Measurements from ENCODE around the gene KCNC1.

The KCNC1 gene

DNA sequence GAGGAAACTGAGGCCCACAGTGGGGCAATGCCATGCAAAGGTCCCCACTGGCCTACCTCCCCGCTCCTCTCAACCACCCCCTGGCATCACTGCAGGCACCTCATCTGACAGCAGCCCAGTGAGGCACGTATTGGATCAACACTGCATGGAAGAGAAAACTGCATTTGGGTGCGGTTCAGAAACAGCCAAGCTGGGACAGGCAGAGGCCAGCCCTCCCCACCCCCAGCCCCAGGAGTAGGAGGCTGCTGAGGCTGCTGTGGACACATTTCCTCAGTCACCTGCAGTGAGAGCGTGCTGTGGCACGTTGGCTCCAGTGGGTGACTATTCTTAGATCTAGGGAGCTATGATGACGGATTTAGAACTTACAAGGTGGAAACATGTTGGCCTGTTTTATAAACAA, 63.7 kb downstream of the KCNC1 start:
- no peak for DNase-seq

DNA sequence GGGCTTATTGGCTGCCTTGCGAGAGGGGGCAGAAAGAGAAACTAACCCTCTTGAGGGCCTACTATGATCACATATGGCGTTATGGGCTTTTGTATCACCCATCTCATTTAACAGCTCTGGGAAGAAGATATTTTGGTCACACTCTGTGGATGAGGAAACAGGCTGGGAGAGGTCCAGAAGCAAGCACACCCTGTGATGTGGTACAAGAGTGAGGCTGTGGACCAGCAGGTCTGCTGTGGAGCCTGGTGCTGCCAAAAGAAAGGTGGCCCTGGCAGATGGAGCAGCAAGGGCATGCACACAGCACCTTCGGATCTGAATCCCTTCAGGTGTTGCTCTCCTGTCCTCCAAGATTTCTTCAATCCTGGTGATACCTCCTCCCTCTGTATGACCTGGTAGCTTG, 64.1 kb downstream of the KCNC1 start:
- DNase-seq, result no peak

DNA sequence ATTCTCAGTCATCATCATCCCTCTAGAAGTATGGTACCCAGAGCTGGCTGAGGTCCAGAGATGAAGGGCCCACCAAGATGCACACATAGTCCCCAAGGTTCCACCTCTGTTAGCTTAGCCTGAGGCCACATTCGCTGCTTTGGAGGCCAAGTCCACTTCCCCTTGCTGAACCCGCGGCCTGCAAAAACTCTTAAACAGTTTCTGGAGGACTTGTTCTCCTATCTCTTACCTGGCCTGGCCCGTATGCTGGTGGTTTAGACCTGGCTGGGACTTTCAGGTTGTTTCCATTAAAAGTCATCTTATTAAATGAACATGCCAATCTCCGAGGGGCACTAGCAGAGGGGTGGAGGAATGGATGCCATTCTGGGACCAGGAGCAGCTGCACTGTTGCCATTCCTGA, 64.6 kb downstream of the KCNC1 start:
- no peak for DNase-seq

DNA sequence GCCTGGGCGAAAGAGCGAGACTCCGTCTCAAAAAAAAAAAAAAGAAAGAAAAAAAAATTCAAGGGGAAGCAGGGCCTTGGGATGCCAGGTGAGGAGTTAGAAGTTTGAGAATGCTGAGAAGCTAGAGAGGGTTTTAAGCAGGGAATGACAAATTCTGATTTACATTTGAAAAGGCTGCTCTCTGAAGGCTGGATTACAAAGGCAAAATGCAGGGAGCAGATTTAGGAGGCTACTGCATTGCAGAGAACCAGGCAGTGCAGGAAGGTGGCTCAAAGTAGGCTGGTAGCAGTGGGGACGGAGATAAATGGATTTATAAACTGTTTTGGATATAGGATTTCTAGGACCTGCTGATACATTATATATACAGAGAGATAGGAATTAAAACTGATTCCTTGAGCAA, 66.6 kb downstream of the KCNC1 start:
- DNase-seq, result no peak

DNA sequence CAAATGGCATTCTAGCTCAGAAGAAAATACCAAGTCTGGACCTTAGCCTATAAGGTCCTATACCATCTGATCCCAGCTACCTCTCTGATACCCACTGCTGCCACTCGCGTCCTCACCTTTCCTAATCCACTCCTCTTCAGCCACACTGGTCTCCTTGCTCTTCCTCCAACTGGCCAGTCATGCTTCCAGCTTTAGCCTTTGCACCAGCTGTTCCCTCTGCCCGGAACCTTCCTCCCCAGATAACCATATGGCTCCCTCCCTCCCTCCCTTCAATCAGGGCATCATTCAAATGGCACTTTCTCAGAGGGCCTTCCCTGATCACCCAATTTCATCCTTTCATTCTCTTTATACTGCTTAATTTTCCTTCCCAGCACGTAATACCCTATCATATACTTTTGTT, 67.9 kb downstream of the KCNC1 start:
- no peak for DNase-seq

DNA sequence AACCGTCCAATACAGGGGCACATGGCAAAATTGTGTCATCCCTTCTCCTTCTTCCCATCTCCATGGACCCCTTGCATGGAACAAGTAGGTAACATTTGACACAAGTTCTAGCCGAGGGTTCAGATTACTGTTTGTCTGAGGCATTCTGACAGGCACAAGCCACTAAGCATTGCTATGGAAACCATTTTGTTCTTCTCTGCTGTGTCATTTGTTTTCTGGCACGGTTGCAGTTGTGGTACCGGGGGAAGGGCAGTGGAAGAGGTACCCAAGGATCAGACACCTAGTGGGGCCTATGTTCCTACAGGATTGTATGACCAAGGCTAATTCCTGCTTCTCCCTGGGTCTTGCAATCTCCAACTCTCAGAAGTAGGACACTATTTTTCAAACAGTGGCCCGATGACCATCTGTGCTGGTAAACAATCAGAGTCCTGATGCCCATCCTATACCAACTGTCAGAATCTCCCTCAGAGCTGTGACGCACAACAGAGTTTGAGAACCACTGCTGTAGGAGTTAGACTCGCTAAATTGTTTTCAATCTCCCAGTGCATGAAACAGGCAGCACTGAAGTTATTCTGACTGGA, 69.3 kb downstream of the KCNC1 start:
- no peak for DNase-seq

DNA sequence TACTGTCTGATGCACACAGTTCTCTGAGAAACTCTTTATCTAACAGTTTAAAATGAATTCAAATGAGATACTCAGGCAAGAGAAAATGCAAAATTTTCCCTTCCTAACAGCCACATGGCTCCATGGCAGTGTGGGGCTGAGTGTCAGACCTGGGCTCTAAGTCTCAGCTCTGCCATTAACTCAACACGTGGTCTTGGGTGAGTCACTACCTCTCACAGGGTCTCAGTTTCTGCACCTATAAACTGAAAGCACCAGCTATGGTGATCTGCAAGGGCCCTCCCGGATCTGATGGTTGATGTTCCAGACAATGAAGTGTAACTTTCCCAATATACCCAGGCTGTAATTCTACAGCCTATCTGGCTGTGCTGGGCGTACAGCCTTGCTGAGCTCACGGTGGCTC, 70.5 kb downstream of the KCNC1 start:
- no peak for DNase-seq

DNA sequence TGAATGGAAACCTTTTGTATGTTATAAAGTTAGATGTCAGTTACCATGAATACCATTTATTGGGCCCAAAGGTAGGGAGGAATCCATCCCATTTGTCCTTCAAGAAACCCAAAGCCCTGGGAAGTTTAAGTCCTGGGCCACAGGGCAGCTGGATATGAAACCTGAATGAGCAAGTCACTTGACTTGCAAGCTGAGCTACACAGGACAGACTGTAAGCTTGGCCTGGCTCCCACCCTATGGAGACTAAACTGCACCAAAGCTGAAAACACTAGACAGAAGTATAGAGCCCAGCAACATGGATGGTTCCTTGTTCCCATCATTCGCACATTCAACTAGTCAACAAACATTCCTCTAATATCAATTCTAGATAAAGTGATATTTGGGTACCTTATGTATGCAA, 71.3 kb downstream of the KCNC1 start:
- no peak for DNase-seq

DNA sequence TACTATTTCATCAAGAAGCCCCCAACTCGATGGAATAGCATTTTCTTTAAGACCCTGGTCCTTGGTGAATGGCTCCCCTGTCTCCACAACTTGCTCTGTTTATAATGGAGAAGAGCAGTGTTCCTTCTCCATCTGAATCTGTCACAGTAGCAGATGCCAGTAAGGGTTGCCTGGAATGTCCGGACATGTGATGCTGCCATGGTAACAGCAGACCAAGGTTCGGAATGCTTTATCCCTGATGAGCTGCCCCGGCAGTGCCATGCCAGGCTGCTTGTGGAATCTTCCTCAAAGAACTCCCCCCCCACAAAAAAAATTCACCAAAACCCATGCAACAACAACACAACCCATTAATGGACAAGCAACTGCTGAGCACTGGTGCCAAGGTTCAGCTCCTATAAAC, 72.5 kb downstream of the KCNC1 start:
- DNase-seq, result no peak

DNA sequence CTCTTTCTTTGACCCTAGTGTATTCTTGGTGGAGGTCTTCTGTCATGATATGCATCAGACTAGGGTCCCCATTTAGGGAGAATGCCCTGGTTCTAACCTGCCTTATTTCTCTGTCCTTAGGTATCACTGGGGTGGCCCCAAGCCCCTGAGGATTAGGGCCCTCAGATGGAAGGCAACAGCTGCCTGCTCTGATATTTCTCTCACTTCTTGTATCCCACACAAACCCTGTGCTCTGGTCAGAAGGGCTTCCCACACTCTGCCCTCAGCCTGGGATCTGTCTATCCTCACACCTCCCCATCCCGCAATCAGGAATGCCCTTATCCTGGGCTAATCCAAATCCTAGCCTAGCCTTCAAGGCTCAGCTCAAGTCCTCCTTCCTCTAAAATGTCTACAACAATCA, 75.5 kb downstream of the KCNC1 start:
- DNase-seq, result no peak

DNA sequence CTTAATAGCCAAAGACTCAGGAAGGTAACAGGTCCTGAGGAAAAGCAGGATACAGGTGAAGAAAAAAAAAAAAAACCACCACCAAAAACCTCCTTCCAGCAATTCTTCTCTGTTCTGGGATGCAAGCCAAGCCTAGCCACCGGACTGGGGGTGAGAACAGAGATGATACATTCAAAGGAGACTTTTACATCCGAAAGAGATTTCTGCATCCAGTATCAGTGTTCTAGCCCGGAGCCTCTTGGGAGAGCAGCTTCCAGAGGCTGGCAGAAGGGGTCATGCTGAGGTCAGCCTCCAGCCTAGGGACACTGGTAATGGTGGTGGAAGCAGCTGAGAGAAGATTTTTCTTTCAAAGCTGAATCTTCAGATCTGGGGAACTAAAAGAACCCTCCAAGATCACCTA, 76.2 kb downstream of the KCNC1 start:
- DNase-seq, result no peak

DNA sequence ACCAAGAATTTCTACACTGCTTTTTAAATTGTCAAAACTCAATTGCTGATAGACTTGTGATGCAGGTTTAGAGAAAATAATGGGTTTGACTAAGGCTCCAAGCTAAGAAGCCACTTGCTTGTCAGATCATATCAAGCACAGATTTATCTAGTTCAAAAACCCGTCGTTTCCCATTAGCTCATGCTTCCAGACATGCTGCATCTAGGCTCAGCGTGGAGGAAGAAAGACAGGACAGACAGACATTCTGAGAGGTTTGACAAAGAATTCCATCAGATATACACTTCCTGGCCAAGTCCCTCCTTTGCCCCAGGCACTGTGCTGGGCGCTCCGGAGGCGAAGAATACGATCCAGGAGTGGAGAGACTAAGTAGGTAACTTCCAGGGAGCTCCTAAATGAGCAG, 76.8 kb downstream of the KCNC1 start:
- no peak for DNase-seq

DNA sequence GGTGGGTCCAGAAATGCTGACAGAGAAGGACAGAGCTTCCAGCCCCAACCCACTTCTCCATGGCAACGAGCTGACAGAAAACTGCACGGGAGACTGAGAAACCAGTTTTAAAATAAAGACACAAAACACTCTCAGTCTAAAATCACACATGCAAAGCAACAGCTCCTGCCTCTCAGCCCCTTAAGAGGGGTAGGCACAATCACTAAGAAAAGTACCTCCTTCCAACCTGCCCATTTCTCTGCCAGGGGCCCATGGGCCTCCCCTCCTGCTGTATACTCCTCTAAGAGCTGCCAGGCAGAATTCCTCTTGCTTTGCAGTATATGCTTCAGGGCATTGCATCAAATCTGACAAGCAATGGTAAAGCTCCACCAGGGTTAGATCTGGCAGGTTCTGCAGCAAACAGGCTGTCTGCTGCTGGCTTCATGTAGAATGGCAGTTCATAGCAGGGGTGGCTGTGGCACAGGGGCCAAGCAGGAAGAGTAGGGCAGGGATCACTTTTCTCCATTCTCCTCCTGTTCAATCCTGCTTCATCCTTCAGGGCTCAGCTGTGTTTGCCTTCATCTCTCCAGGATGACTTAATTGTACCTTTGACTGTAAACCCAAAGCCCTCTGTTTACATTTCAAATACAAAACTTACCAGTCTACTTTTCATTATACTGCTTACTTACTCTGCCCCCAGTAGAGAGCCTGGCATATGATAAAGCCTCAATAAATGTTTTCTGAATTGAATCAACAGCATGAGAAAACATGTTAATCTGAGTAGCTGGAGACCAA, 77.7 kb downstream of the KCNC1 start:
- DNase-seq, result no peak

DNA sequence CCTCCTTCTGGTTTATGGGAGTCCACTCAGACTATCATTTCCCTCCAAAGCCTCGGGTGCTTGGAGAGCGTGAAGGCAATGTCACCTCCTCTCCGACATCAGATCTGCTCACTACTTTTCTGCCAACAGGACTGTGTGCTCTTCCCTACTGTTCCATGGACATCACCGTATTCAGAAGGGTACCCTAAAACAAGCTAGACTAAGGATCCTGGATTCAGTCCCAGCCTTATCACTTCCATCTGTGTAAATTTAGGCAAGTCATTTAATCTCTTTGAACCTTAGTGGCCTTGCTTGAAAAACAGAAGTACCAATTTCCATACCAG, 78.2 kb downstream of the KCNC1 start:
- DNase-seq, result no peak

DNA sequence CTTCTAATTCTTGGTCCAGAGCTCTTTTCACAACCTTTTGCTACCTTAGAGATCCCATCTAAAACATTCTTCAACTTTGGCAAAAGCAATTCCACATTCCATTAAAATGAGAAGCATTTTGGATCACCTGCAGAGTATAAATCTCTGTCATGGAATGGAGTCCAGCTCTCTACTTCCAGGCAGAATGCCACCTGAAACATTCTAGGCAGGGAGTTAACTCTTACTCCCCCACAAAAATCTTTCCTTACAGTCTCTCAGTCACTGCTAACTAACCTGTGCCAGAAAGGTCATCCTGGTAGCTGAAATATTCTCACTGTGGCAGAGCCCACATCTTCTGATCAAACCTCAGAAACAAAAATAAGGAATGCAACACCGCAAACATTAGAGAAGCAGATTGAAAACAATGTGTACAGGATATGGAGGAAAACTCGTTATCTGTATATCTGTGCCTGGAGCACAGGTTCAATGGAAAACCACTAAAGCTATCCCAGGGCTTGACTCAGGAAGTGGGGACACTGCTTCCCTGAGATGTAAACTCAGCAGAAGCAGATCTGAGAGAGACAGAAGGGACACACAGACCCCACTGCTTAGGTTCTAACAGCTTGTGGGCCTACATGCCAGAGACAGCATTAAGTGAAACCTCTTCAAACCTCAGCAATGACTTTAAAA, 78.9 kb downstream of the KCNC1 start:
- no peak for DNase-seq

DNA sequence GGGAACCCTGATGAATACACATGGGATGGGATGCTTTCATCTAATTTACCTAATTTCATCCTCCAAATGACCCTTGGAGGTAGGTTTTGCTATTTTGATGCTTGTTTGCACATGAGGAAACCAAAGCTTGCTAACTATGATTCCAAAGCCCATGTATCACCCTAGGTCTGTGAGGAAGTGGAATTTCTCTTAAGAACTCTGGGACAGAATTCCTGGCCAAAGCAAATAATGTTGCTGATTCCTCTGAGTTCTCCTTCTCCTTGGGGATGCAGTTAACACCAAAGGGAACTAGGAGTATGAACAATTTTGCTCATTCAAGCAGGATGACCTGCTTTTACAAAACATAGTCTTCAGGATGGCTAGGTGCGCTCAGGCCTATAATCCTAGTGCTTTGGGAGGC, 80.0 kb downstream of the KCNC1 start:
- DNase-seq, result no peak

DNA sequence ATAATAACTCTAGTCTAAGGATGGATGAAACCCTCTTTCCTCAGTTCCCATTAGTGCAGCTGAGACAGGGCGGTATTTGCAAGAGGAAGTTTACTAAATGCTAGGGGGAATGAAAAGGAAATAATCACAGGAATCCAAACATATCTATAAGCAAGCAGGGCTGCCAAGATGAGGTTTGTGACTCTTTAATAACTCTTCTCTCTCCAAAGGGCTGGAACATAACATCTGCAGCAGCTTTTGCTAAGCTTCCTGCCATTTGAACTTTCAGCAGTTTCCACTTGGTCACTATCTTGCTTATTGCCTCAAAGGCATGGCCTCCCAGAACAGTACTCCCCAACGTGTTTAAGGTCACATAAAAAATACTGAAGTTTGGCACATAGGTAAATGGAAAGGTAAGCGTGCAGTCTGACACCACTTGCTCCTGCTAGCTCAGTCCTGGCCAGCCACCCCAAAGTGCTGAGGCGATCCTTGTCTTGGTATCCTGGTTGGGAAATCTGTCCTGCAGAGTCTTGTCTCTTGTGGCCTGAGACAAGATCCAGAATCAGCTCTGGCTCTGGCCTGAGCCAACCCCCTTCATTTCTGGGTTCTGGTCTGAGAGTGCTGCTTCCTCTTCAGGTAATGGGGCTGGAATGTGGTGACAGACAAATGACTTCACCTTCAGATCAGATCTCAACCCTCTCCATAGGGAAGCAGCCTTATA, 81.8 kb downstream of the KCNC1 start:
- DNase-seq, result no peak

DNA sequence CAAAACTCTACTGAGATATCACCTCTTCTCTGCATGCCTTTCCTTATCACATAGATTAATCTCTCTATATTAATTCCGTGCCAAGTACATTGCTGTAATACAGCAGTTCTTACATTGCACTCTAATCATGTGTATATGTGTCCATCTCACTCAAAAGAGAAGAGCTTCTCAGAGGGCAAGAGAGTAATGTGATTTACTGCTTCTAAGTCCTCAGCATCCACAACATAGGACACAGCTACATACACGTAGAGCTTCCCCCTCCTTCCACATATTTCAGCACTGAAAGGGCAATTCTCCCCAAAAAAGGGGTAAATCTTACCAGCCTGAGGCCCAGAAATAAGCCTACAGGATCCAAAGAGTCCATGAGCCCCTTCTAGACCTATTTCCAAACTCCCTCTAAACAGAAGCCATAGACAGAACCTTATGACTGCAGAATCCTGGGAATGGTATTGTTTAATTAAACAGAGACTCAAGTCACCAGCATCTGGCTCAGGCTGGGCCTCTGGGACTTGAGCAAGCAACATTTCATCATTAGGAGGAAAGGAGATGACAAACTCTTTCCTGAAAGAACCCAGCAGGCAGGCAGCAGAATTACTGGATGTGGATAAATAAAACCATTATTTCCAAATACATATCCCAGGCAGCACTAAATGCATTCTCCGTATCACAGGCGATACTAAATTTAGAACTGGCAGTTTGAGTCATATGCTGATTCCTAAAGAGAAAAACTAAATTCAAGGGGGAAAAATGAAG, 87.2 kb downstream of the KCNC1 start:
- no peak for DNase-seq

DNA sequence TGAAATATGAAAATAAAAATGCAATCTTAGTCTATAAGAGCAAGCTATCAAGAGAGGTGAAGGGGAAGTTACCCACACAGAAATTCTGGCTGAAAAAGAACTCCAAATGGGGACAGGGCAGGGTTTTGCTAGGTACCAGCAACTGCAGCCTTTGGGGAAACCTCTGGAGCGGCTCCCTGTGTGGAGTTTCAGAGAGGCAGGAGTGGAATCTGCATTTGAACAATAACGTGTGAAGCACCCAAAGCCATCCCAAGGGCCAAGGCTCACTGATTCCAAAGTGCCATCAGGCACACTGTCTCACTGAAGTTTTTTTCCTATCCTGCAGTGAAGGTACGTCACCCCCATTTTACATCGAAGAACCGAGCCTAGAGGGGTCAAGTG, 87.8 kb downstream of the KCNC1 start:
- DNase-seq, result no peak

DNA sequence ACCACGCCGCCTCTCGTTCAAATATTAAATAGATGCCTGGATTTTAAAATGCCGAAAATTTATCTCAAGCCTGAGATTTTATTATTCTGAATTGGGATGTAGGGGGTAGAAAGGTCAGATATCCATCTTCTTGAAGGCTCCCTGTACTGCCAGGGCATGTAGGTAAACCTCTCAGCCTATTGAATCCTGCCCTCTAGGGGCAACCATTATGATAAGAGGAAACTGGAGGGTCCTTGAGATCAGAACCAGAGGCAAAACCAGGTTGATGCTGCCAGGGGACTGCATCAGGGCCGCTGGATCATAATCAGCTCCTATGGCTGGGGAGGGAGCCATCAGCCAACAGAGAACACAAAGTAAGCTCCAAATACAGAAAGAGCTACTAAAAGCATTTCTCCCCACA, 92.4 kb downstream of the KCNC1 start:
- DNase-seq, result no peak

DNA sequence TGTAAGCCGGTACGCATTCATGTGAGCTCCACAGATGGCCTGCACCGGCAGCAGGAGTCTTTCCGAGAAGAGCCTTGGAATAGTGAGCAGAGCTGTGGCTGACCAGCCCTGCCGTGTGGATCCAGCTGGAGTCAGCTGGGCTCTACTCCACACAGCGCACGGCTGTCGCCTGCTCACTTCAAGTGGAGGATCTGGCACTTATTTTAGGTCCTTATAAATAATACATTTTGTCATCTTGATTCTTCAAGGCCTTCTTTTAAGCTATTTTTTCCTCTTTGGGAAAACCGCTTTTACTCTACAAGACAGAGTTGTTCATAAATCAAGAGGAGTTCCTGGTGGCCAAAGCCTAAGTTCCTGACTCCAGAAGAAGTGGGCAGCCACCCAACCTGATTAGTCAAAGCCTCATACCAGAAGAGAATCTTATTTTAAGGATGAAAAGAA, 93.8 kb downstream of the KCNC1 start:
- no peak for DNase-seq

DNA sequence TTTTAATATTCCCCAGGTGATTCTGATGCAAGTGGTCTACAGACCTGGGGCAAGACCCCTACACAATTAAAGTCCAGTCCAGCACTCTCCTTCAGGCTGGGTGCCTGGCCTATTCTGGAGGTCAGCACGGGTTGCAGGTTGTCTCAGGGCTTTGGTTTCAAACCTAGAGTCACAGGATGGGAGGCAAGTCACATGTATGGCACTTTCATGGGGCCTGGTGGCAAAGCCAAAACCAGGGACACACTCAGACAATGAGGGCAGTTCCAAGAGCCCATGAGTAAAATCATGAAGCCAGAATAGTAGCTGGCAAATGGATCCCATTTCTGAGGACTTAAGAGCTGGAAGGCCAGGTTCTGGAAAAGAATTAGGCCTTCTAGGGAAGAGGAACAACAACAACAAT, 96.6 kb downstream of the KCNC1 start:
- no peak for DNase-seq

DNA sequence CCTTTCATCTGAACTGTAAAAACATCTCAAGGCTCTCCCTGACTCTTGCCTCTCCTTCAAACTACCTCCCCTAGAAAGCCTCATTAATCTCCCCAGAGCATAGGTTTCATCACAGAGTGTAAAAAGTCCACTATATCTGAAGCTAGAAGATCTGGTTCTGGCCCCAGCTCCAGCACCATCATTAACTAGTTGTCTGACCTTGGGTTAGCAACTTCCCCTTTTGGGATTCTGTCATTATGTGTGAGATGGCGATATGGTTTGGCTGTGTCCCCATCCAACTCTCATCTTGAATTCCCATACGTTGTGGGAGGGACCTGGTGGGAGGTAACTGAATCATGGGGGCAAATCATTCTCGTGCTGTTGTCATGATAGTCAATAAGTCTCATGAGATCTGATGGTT, 97.3 kb downstream of the KCNC1 start:
- no peak for DNase-seq
